Activated CD8-positive, alpha-beta memory T cell treated with anti-CD3 and anti-CD28 coated beads, Interleukin-2, amount 50 U/mL, for 1 hour (primary cell): ENCODE measurements around the gene SUDS3.

Experiments used
- DNase-seq: peaks from one replicate; pipeline ENCODE4 v3.0.0-alpha.2; 2020; ENCODE audit errors: extremely low read depth

Gene SUDS3

GRCh38 chr12:118447181-118447580, 70.8 kb downstream of the SUDS3 start:
- no peak for DNase-seq

- DNase-seq = no peak
Measured at GRCh38 chr12:118448341-118448740, 72.0 kb downstream of the SUDS3 start.

GRCh38 chr12:118455327-118455726, 79.0 kb downstream of the SUDS3 start:
- no peak for DNase-seq

GRCh38 chr12:118456741-118457140, 80.4 kb downstream of the SUDS3 start:
- no peak for DNase-seq

GRCh38 chr12:118459110-118459509, 82.8 kb downstream of the SUDS3 start:
- no peak for DNase-seq

GRCh38 chr12:118463677-118464076, 87.3 kb downstream of the SUDS3 start:
- DNase-seq = no peak

- no peak for DNase-seq
Measured at GRCh38 chr12:118465706-118466105, 89.4 kb downstream of the SUDS3 start.
